Right atrium auricular region (tissue), 2 donors: ENCODE data around the gene CARD6. TPM values are rescaled to one million over a fixed set of nuclear protein-coding genes. Genes with fewer than 3 reads are reported as not detected.
"Not testable (repeated sequence)": the region's sequence is repeated elsewhere in the genome, so short reads cannot be mapped to it uniquely, and the experiment has no call there.

ENCODE experiments used
- DNase-seq: peaks from one replicate; pipeline ENCODE4 v3.0.0-alpha.2; 2019; ENCODE audit warnings: low spot score
- H3K27ac ChIP-seq, 2 donors: fragments of 200-600 bp; sonication (generic); 1 replicate in 1 of 2; 2 replicates in 1 of 2; pipeline ENCODE4 v1.5.1; 2016 to 2019
- H3K27me3 ChIP-seq, 2 donors: fragments of 200-600 bp; sonication (generic); one replicate each; pipeline versions ENCODE4 v1.5.1 to v1.6.0; 2017 to 2019
- H3K36me3 ChIP-seq: fragments of 200-600 bp; sonication (generic); one replicate; pipeline ENCODE4 v1.5.1; 2016
- H3K4me1 ChIP-seq, 2 donors: fragments of 200-600 bp; sonication (generic); one replicate each; pipeline versions ENCODE4 v1.5.1 to v1.6.0; 2017 to 2019
- H3K4me3 ChIP-seq, 2 donors: fragments of 200-600 bp; sonication (generic); 1 replicate in 1 of 2; 2 replicates in 1 of 2; pipeline ENCODE4 v1.5.1; 2017 to 2019; ENCODE audit warnings: mild to moderate bottlenecking in 1 of 2, moderate library complexity in 1 of 2
- H3K9me3 ChIP-seq, 2 donors: fragments of 200-600 bp; sonication (generic); one replicate each; pipeline ENCODE4 v1.5.1; 2019
- CTCF ChIP-seq, 2 donors: fragments of 200-600 bp; sonication (generic); IDR thresholded peaks; one replicate each; pipeline ENCODE4 v1.5.1; 2019; ENCODE audit warnings: antibody characterized with exemption in 2 of 2
- total RNA-seq, 2 donors: library from RNA; depleted of rRNA; stranded (reverse); fragments of >200 nt; gene quantifications; one replicate each; pipeline ENCODE4 v1.1.0, GENCODE V29; 2016

The CARD6 gene
- total RNA-seq, 2 donors from 2014 or later, result 8.0 to 10.8 TPM

- no peak for TF ChIP-seq CTCF (IDR thresholded peaks at IDR 0.05)
- no peaks in the 10 kb centered on the region for H3K36me3 ChIP-seq
- DNase-seq, result no peak
- H3K27me3 ChIP-seq, result no peaks in the 10 kb centered on the region
- H3K4me3 ChIP-seq, result no peak overlapping the region
- no peaks in the 10 kb centered on the region for H3K4me1 ChIP-seq
- H3K27ac ChIP-seq, result no peak overlapping the region
- H3K9me3 ChIP-seq, result peaks cover 0 to 15% of the 10 kb centered on the region in 2 donors
Observed at GRCh38 chr5:40866844-40867243, 25.7 kb downstream of the CARD6 start.

GRCh38 chr5:40869384-40869783, 28.2 kb downstream of the CARD6 start:
- H3K9me3 ChIP-seq, result peaks cover 0 to 11% of the 10 kb centered on the region in 2 donors
- TF ChIP-seq CTCF (IDR thresholded peaks at IDR 0.05), result no peak
- H3K27me3 ChIP-seq, result no peaks in the 10 kb centered on the region
- no peaks in the 10 kb centered on the region for H3K36me3 ChIP-seq
- no peaks in the 10 kb centered on the region for H3K4me1 ChIP-seq
- DNase-seq, result no peak
- H3K27ac ChIP-seq, result no peak overlapping the region
- no peak overlapping the region for H3K4me3 ChIP-seq

- no peaks in the 10 kb centered on the region for H3K9me3 ChIP-seq
- H3K4me3 ChIP-seq, result no peak overlapping the region
- no peak for TF ChIP-seq CTCF (IDR thresholded peaks at IDR 0.05)
- H3K4me1 ChIP-seq, result no peaks in the 10 kb centered on the region
- H3K27ac ChIP-seq, result no peak overlapping the region
- no peak for DNase-seq
- H3K27me3 ChIP-seq, result no peaks in the 10 kb centered on the region
- H3K36me3 ChIP-seq, result no peaks in the 10 kb centered on the region
Observed at GRCh38 chr5:40871177-40871576, 30.0 kb downstream of the CARD6 start.

GRCh38 chr5:40872253-40872652, 31.1 kb downstream of the CARD6 start:
- not testable (repeated sequence) for H3K36me3 ChIP-seq, DNase-seq, H3K27ac ChIP-seq, H3K9me3 ChIP-seq, H3K4me3 ChIP-seq, H3K4me1 ChIP-seq, H3K27me3 ChIP-seq

- no peaks in the 10 kb centered on the region for H3K27me3 ChIP-seq
- no peak overlapping the region for H3K4me3 ChIP-seq
- DNase-seq, result no peak
- H3K36me3 ChIP-seq, result no peaks in the 10 kb centered on the region
- no peaks in the 10 kb centered on the region for H3K9me3 ChIP-seq
- H3K4me1 ChIP-seq, result no peaks in the 10 kb centered on the region
- TF ChIP-seq CTCF (IDR thresholded peaks at IDR 0.05), result no peak
- no peak overlapping the region for H3K27ac ChIP-seq
Observed at GRCh38 chr5:40873286-40873880, 32.2 kb downstream of the CARD6 start.

GRCh38 chr5:40875958-40876357, 34.8 kb downstream of the CARD6 start:
- no peak for TF ChIP-seq CTCF (IDR thresholded peaks at IDR 0.05)
- no peak overlapping the region for H3K27ac ChIP-seq
- H3K36me3 ChIP-seq, result no peaks in the 10 kb centered on the region
- peaks cover 0 to 3% of the 10 kb centered on the region in 2 donors for H3K4me1 ChIP-seq
- no peaks in the 10 kb centered on the region for H3K27me3 ChIP-seq
- no peak for DNase-seq
- H3K4me3 ChIP-seq, result no peak overlapping the region
- no peaks in the 10 kb centered on the region for H3K9me3 ChIP-seq
